Body of pancreas (tissue), 4 donors: ENCODE measurements around the gene FIG4.

Source experiments
- CTCF ChIP-seq, 7 experiments: fragments of 450-650 bp in 4 of 7; fragments of 200-600 bp in 3 of 7; sonication (generic) in 3 of 7; IDR thresholded peaks; one replicate each; pipeline ENCODE4 v1.5.1; 2016 to 2019; ENCODE audit warnings: antibody characterized with exemption in 7 of 7
- POLR2A ChIP-seq, 3 donors: fragments of 450-650 bp; IDR thresholded peaks; one replicate each; pipeline ENCODE4 v1.6.1; 2016; ENCODE audit warnings: antibody characterized with exemption in 3 of 3, mild to moderate bottlenecking in 2 of 3

GRCh38 chr6:109743739-109744138 lies 52.6 kb downstream of the FIG4 start:
- no peak for TF ChIP-seq CTCF (IDR thresholded peaks at IDR 0.05)
- TF ChIP-seq POLR2A (IDR thresholded peaks at IDR 0.05) = no peak
